Gastrocnemius medialis (tissue), 4 donors: ENCODE results near the gene SNX18.

ENCODE experiments used
- CTCF ChIP-seq, 5 experiments: fragments of 450-650 bp in 3 of 5; fragments of 200-600 bp in 2 of 5; sonication (generic) in 2 of 5; IDR thresholded peaks in 4 of 5; conservative IDR thresholded peaks in 1 of 5; 1 replicate in 4 of 5; 2 replicates in 1 of 5; pipeline ENCODE4 v1.5.1; 2016 to 2019; ENCODE audit warnings: antibody characterized with exemption in 5 of 5, mild to moderate bottlenecking in 3 of 5, moderate library complexity in 3 of 5
- POLR2A ChIP-seq, 2 donors: fragments of 450-650 bp; IDR thresholded peaks; one replicate each; pipeline ENCODE4 v1.6.1; 2017; ENCODE audit warnings: antibody characterized with exemption in 2 of 2, mild to moderate bottlenecking in 2 of 2, moderate library complexity in 2 of 2

GRCh38 chr5:54525692-54526091 lies 8.1 kb downstream of the SNX18 start:
- TF ChIP-seq POLR2A (IDR thresholded peaks at IDR 0.05) (no peak), CTCF (IDR thresholded peaks at IDR 0.05 in 4 of 5, conservative IDR thresholded peaks at IDR 0.05 in 1 of 5) (no peak)
